HepG2 (cell line): ENCODE data around the gene KRTCAP2. TPM values are rescaled to one million over a fixed set of nuclear protein-coding genes. Genes with fewer than 3 reads are reported as not detected.

Source experiments
- ATAC-seq: fragments of 200-7000 bp; cut with Tn5 transposase; 3 replicates; pipeline ENCODE4 v1.9.1; 2020; ENCODE audit warnings: mild to moderate bottlenecking, moderate library complexity
- BruUV-seq: library from RNA; stranded (reverse); fragments of 400-500 nt; replicated peaks from 2 replicates; lab custom pipeline; 2021; lab: Mats Ljungman, UMichigan
- CTCF ChIA-PET: fragments of 300-600 bp; formaldehyde crosslinking; extraction: SDS; loops from one replicate; lab custom pipeline; 2021; ENCODE audit warnings: low total read pairs, inconsistent platforms, low intra/inter-chr PET ratio; lab: Yijun Ruan, JAX
- POLR2A ChIA-PET: fragments of 350-600 bp; sonication (Branson Sonifier 250); formaldehyde crosslinking; loops from one replicate; lab custom pipeline; 2020; ENCODE audit warnings: antibody characterized with exemption, inconsistent platforms; lab: Yijun Ruan, JAX
- DNase-seq: peaks from one replicate; pipeline ENCODE4 v3.0.0-alpha.2; 2015; ENCODE audit warnings: low spot score
- FAIRE-seq: peaks from 3 replicates; lab custom pipeline; 2011; peaks lifted over from hg19 to GRCh38; lab: Jason Lieb, UNC
- H2AFZ ChIP-seq: one replicate; pipeline ENCODE4 v1.6.1; 2011; ENCODE audit warnings: low read length, inconsistent platforms
- H3K27ac ChIP-seq: fragments of 300-600 bp; 3 replicates; pipeline ENCODE4 v1.8.0; 2011; ENCODE audit warnings: mixed run types, mild to moderate bottlenecking, mixed read lengths, low read length, inconsistent platforms; ENCODE audit not compliant: insufficient read depth; ENCODE audit errors: extremely low read length
- H3K27me3 ChIP-seq, 2 experiments: fragments of 200-600 bp in 1 of 2; 2 replicates in 1 of 2; 3 replicates in 1 of 2; pipeline versions ENCODE4 v1.6.0 to v1.8.0; 2011; ENCODE audit warnings: low read length in 2 of 2, mild to moderate bottlenecking in 2 of 2, moderate library complexity in 2 of 2, inconsistent platforms in 1 of 2; ENCODE audit not compliant: insufficient read depth in 2 of 2, control insufficient read depth in 1 of 2
- H3K36me3 ChIP-seq, 2 experiments: fragments of 200-600 bp in 1 of 2; replicated peaks in 1 of 2; 2 replicates in 1 of 2; 3 replicates in 1 of 2; pipeline versions ENCODE4 v1.5.1 to v1.8.0; 2011; ENCODE audit warnings: low read length in 2 of 2, inconsistent platforms in 1 of 2; ENCODE audit not compliant: insufficient read depth in 2 of 2, control insufficient read depth in 1 of 2
- H3K4me1 ChIP-seq: 2 replicates; pipeline ENCODE4 v1.5.1; 2012; ENCODE audit warnings: low read length, inconsistent platforms; ENCODE audit not compliant: insufficient read depth
- H3K4me2 ChIP-seq: 2 replicates; pipeline ENCODE4 v1.6.0; 2011; ENCODE audit warnings: low read depth, low read length, inconsistent platforms
- H3K4me3 ChIP-seq, 3 experiments: fragments of 200-600 bp in 1 of 3; sonication (generic), shearing (Covaris generic) in 1 of 3; replicated peaks in 1 of 3; 2 replicates each; pipeline ENCODE4 v1.5.1; 2011 to 2016; ENCODE audit warnings: low read length in 3 of 3, inconsistent platforms in 2 of 3, low read depth in 2 of 3, mild to moderate bottlenecking in 2 of 3, control low read depth in 1 of 3, mixed read lengths in 1 of 3; ENCODE audit not compliant: insufficient read depth in 1 of 3
- H3K79me2 ChIP-seq: one replicate; pipeline ENCODE4 v1.6.1; 2011; ENCODE audit warnings: low read length, inconsistent platforms; ENCODE audit not compliant: insufficient read depth
- H3K9ac ChIP-seq: 2 replicates; pipeline ENCODE4 v1.6.0; 2011; ENCODE audit warnings: mild to moderate bottlenecking, low read depth, low read length, inconsistent platforms; ENCODE audit not compliant: insufficient read depth
- H3K9me3 ChIP-seq: 2 replicates; pipeline ENCODE4 v1.5.1; 2012; ENCODE audit warnings: mild to moderate bottlenecking, low read length
- H4K20me1 ChIP-seq: 2 replicates; pipeline ENCODE4 v1.6.0; 2011; ENCODE audit warnings: inconsistent platforms, mild to moderate bottlenecking, low read length, moderate library complexity; ENCODE audit not compliant: insufficient read depth
- GZF1 ChIP-seq: sonication (generic); formaldehyde crosslinking; IDR thresholded peaks from 2 replicates; pipeline ENCODE4 v1.5.1; 2020; ENCODE audit warnings: mild to moderate bottlenecking, missing genetic modification reagents
- JUN ChIP-seq: sonication (generic); formaldehyde crosslinking; IDR thresholded peaks from 2 replicates; pipeline ENCODE4 v1.4.0; 2020; ENCODE audit warnings: mild to moderate bottlenecking, missing genetic modification reagents
- MAFK ChIP-seq, 2 experiments: IDR thresholded peaks in 1 of 2; conservative IDR thresholded peaks in 1 of 2; 2 replicates each; pipeline ENCODE4 v1.6.1; 2011; ENCODE audit warnings: improper control_type of control experiment in 2 of 2, low read length in 2 of 2
- MEF2D ChIP-seq: sonication (generic); formaldehyde crosslinking; IDR thresholded peaks from 2 replicates; pipeline ENCODE4 v1.5.1; 2020; ENCODE audit warnings: mild to moderate bottlenecking, missing genetic modification reagents
- NFATC3 ChIP-seq: sonication (generic); formaldehyde crosslinking; IDR thresholded peaks from 2 replicates; pipeline ENCODE4 v1.5.1; 2020; ENCODE audit warnings: mild to moderate bottlenecking, missing genetic modification reagents
- NKX3-1 ChIP-seq: sonication (generic); formaldehyde crosslinking; IDR thresholded peaks from 2 replicates; pipeline ENCODE4 v1.5.0; 2020; ENCODE audit warnings: missing genetic modification reagents
- SMAD9 ChIP-seq: sonication (generic); formaldehyde crosslinking; IDR thresholded peaks from 2 replicates; pipeline ENCODE4 v1.5.1; 2020; ENCODE audit warnings: mild to moderate bottlenecking, missing genetic modification reagents
- SMARCE1 ChIP-seq: fragments of 450-650 bp; IDR thresholded peaks from 2 replicates; pipeline ENCODE4 v1.6.1; 2017; ENCODE audit warnings: borderline replicate concordance
- TOE1 ChIP-seq: sonication (generic); formaldehyde crosslinking; IDR thresholded peaks from 2 replicates; pipeline ENCODE4 v1.4.0; 2020; ENCODE audit warnings: mild to moderate bottlenecking, missing genetic modification reagents
- ZC3H4 ChIP-seq: sonication (generic); formaldehyde crosslinking; IDR thresholded peaks from 2 replicates; pipeline ENCODE4 v1.4.0; 2020; ENCODE audit warnings: missing genetic modification reagents, borderline replicate concordance
- ZNF768 ChIP-seq: sonication (generic); formaldehyde crosslinking; IDR thresholded peaks from 2 replicates; pipeline ENCODE4 v1.4.0; 2020; ENCODE audit warnings: missing genetic modification reagents
- ZSCAN12 ChIP-seq: sonication (generic); formaldehyde crosslinking; IDR thresholded peaks from 2 replicates; pipeline ENCODE4 v1.9.0; 2021; ENCODE audit warnings: mild to moderate bottlenecking, missing genetic modification reagents
- WGBS: methylation state at CpG from one replicate; pipeline ENCODE4 v1.1.6; 2017; ENCODE audit warnings: low lambda C conversion rate; 5-methylcytosine and 5-hydroxymethylcytosine counted together
- in situ Hi-C: cut with HindIII; loops from 2 replicates; pipeline ENCODE4 v1.10.0; 2017; ENCODE audit warnings: low pct_unique_long_range_greater_than_20kb; ENCODE audit not compliant: extremely low pct_ligation_motif_present
- intact Hi-C: fragments of 100-400 bp; cut with micrococcal nuclease; formaldehyde crosslinking; loops from one replicate; pipeline ENCODE4 v1.10.0; 2022; ENCODE audit not compliant: unreplicated experiment
- polyA plus RNA-seq, 8 experiments: library from polyadenylated mRNA; depleted of rRNA in 3 of 8; stranded (reverse) in 7 of 8; unstranded in 1 of 8; fragments of >200 nt; fragmentation: Illumina TruSeq in 4 of 8; extraction: Trizol in 4 of 8; gene quantifications; 2 replicates each; pipeline versions ENCODE4 v1.2.1 to v1.2.3, GENCODE V29; 2011 to 2016; ENCODE audit warnings: low read depth in 4 of 8, missing spikeins in 1 of 8, mixed read lengths in 1 of 8; ENCODE audit not compliant: insufficient read depth in 1 of 8
- total RNA-seq, 5 experiments: library from RNA; depleted of rRNA; stranded (reverse); fragments of >200 nt; fragmentation: Illumina TruSeq; extraction: Trizol; gene quantifications; 2 replicates each; pipeline ENCODE4 v1.2.3, GENCODE V29; 2016; ENCODE audit warnings: low read depth in 1 of 5
- TF ChIP-seq, protein P1 (sequence below): sonication (generic); formaldehyde crosslinking; IDR thresholded peaks from 2 replicates; pipeline ENCODE4 v1.4.0; 2020; ENCODE audit warnings: mild to moderate bottlenecking, missing genetic modification reagents
- TF ChIP-seq, protein P2 (sequence below): sonication (generic); formaldehyde crosslinking; IDR thresholded peaks from 2 replicates; pipeline ENCODE4 v1.9.0; 2021; ENCODE audit warnings: missing genetic modification reagents, mild to moderate bottlenecking, borderline replicate concordance
- TF ChIP-seq, protein P3 (sequence below): sonication (generic); formaldehyde crosslinking; IDR thresholded peaks from 2 replicates; pipeline ENCODE4 v1.5.0; 2020; ENCODE audit warnings: mild to moderate bottlenecking, missing genetic modification reagents, borderline replicate concordance

The KRTCAP2 gene
- total and polyA plus RNA-seq, 2 of the 13 experiments (the other 11 are each of a cell fraction or from before 2014, with no cell fraction given), result 77.3 to 79.4 TPM

DNA sequence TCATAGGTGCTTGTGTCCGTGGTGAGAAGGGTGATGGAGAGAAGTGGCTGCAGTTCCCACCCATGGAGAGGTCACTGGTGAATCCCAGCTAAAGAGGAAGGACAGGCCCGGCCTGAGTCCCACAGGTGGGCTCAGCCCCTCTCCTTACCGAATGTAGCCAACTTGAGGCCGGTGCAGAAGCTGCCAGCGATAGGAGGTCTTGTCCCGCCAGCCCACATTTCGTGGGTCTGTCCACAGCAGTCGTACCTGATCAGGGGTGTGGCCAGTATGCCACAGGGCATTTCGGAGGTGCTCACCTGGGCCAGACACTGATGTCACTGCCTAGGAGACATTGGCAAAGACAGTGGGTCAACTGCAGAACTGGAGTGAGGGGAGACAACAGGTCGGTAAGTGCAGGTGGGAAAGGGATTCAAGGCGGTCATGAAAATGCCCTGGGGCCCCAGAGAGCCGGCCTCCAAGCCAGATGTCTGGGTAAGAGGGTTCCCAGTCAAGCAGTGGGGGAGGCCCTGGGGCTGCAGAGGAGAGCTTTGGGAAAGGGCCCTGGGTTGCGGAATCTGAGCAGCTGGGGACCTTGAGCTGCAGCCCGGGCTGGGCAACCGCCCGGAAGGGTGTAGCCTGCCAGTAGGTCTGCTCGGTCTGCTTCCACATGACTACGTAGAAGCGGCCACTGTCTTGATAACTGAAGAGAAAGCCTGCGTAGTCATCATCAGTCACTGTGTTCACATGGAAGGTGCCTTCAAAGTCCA, 24.0 kb upstream of the KRTCAP2 start:
- FAIRE-seq (no peak), DNase-seq (no peak), ATAC-seq (no peak)
- H3K9me3 ChIP-seq, result no peaks in the 10 kb centered on the region
- H4K20me1 ChIP-seq, result no peaks in the 10 kb centered on the region
- H3K27ac ChIP-seq, result no peak overlapping the region
- in situ Hi-C loops (no loop called here), intact Hi-C loops (no loop called here)
- BruUV-seq, result no TSS peak
- no peak overlapping the region for H2AFZ ChIP-seq
- no peak overlapping the region for H3K4me2 ChIP-seq
- H3K4me1 ChIP-seq, result peaks cover 27% of the 10 kb centered on the region
- no peak overlapping the region for H3K4me3 ChIP-seq
- no peak overlapping the region for H3K9ac ChIP-seq
- H3K36me3 ChIP-seq, result no peaks in the 10 kb centered on the region
- WGBS, result 60% methylated on average over 8 of the region's 20 CpGs
- H3K79me2 ChIP-seq, result no peaks in the 10 kb centered on the region
- CTCF ChIA-PET, result no interaction called here
- POLR2A ChIA-PET, result no interaction called here
- H3K27me3 ChIP-seq, result peaks cover 0 to 54% of the 10 kb centered on the region in 2 experiments; a peak in 4 of 5 replicates
- TF ChIP-seq SMARCE1 (no peak), MEF2D (no peak), TOE1 (CRISPR knock-in tag) (no peak), MAFK (conservative IDR thresholded peaks at IDR 0.05 in 1 of 2, IDR thresholded peaks at IDR 0.05 in 1 of 2; ENCODE audit: low read length in 2 of 2) (no peak), GZF1 (no peak), ZC3H4 (CRISPR knock-in tag) (no peak), NKX3-1 (CRISPR knock-in tag) (no peak), JUN (CRISPR knock-in tag) (no peak), NFATC3 (CRISPR knock-in tag) (no peak), ZNF768 (CRISPR knock-in tag) (no peak), SMAD9 (CRISPR knock-in tag) (no peak), ZSCAN12 (CRISPR knock-in tag) (no peak)
- TF ChIP-seq, protein P1, sequence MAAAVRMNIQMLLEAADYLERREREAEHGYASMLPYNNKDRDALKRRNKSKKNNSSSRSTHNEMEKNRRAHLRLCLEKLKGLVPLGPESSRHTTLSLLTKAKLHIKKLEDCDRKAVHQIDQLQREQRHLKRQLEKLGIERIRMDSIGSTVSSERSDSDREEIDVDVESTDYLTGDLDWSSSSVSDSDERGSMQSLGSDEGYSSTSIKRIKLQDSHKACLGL (CRISPR knock-in tag), result no peak
- TF ChIP-seq, protein P2, sequence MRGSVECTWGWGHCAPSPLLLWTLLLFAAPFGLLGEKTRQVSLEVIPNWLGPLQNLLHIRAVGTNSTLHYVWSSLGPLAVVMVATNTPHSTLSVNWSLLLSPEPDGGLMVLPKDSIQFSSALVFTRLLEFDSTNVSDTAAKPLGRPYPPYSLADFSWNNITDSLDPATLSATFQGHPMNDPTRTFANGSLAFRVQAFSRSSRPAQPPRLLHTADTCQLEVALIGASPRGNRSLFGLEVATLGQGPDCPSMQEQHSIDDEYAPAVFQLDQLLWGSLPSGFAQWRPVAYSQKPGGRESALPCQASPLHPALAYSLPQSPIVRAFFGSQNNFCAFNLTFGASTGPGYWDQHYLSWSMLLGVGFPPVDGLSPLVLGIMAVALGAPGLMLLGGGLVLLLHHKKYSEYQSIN (CRISPR knock-in tag), result no peak
- TF ChIP-seq, protein P3, sequence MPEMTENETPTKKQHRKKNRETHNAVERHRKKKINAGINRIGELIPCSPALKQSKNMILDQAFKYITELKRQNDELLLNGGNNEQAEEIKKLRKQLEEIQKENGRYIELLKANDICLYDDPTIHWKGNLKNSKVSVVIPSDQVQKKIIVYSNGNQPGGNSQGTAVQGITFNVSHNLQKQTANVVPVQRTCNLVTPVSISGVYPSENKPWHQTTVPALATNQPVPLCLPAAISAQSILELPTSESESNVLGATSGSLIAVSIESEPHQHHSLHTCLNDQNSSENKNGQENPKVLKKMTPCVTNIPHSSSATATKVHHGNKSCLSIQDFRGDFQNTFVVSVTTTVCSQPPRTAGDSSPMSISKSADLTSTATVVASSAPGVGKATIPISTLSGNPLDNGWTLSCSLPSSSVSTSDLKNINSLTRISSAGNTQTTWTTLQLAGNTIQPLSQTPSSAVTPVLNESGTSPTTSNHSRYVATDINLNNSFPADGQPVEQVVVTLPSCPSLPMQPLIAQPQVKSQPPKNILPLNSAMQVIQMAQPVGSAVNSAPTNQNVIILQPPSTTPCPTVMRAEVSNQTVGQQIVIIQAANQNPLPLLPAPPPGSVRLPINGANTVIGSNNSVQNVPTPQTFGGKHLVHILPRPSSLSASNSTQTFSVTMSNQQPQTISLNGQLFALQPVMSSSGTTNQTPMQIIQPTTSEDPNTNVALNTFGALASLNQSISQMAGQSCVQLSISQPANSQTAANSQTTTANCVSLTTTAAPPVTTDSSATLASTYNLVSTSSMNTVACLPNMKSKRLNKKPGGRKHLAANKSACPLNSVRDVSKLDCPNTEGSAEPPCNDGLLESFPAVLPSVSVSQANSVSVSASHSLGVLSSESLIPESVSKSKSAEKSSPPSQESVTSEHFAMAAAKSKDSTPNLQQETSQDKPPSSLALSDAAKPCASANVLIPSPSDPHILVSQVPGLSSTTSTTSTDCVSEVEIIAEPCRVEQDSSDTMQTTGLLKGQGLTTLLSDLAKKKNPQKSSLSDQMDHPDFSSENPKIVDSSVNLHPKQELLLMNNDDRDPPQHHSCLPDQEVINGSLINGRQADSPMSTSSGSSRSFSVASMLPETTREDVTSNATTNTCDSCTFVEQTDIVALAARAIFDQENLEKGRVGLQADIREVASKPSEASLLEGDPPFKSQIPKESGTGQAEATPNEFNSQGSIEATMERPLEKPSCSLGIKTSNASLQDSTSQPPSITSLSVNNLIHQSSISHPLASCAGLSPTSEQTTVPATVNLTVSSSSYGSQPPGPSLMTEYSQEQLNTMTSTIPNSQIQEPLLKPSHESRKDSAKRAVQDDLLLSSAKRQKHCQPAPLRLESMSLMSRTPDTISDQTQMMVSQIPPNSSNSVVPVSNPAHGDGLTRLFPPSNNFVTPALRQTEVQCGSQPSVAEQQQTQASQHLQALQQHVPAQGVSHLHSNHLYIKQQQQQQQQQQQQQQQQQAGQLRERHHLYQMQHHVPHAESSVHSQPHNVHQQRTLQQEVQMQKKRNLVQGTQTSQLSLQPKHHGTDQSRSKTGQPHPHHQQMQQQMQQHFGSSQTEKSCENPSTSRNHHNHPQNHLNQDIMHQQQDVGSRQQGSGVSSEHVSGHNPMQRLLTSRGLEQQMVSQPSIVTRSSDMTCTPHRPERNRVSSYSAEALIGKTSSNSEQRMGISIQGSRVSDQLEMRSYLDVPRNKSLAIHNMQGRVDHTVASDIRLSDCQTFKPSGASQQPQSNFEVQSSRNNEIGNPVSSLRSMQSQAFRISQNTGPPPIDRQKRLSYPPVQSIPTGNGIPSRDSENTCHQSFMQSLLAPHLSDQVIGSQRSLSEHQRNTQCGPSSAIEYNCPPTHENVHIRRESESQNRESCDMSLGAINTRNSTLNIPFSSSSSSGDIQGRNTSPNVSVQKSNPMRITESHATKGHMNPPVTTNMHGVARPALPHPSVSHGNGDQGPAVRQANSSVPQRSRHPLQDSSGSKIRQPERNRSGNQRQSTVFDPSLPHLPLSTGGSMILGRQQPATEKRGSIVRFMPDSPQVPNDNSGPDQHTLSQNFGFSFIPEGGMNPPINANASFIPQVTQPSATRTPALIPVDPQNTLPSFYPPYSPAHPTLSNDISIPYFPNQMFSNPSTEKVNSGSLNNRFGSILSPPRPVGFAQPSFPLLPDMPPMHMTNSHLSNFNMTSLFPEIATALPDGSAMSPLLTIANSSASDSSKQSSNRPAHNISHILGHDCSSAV, result no peak
